Fibroblast of lung (primary cell): ENCODE data around the gene PTBP2. TPM values are rescaled to one million over a fixed set of nuclear protein-coding genes. Genes with fewer than 3 reads are reported as not detected.

ENCODE experiments used
- DNase-seq, 2 donors: peaks; one replicate each; pipeline versions ENCODE4 v3.0.0 to v3.0.0-alpha.2; 2010; ENCODE audit warnings: low read depth in 2 of 2
- H2AFZ ChIP-seq: 2 replicates; pipeline ENCODE4 v1.5.1; 2012; ENCODE audit warnings: low read length, control low read depth, inconsistent platforms
- H3K27ac ChIP-seq: 2 replicates; pipeline ENCODE4 v1.5.1; 2011; ENCODE audit warnings: low read length, control low read depth; ENCODE audit not compliant: insufficient read depth
- H3K27me3 ChIP-seq: 2 replicates; pipeline ENCODE4 v1.5.1; 2011; ENCODE audit warnings: mild to moderate bottlenecking, low read length; ENCODE audit not compliant: control insufficient read depth, insufficient read depth
- H3K36me3 ChIP-seq: 2 replicates; pipeline ENCODE4 v1.5.1; 2011; ENCODE audit warnings: low read length; ENCODE audit not compliant: control insufficient read depth, insufficient read depth
- H3K4me1 ChIP-seq: 2 replicates; pipeline ENCODE4 v1.5.1; 2011; ENCODE audit warnings: low read length; ENCODE audit not compliant: control insufficient read depth, insufficient read depth; ENCODE audit errors: extremely low read depth
- H3K4me2 ChIP-seq: 2 replicates; pipeline ENCODE4 v1.5.1; 2011; ENCODE audit warnings: low read length, control low read depth; ENCODE audit not compliant: insufficient read depth; ENCODE audit errors: extremely low read depth
- H3K4me3 ChIP-seq, 4 experiments: fragments of 200-600 bp in 1 of 4; sonication (generic) in 1 of 4; replicated peaks in 1 of 4; 2 replicates each; pipeline ENCODE4 v1.5.1; 2011 to 2016; ENCODE audit warnings: low read length in 4 of 4, low read depth in 3 of 4, mild to moderate bottlenecking in 3 of 4, control low read depth in 2 of 4, inconsistent platforms in 1 of 4, mixed read lengths in 1 of 4; ENCODE audit not compliant: insufficient read depth in 1 of 4; ENCODE audit errors: control extremely low read depth in 1 of 4
- H3K79me2 ChIP-seq: 2 replicates; pipeline ENCODE4 v1.5.1; 2012; ENCODE audit warnings: mild to moderate bottlenecking, low read length, inconsistent platforms; ENCODE audit not compliant: control insufficient read depth, insufficient read depth
- H3K9ac ChIP-seq: 2 replicates; pipeline ENCODE4 v1.5.1; 2011; ENCODE audit warnings: mild to moderate bottlenecking, low read length, control low read depth; ENCODE audit not compliant: insufficient read depth
- H3K9me3 ChIP-seq: 2 replicates; pipeline ENCODE4 v1.5.1; 2012; ENCODE audit warnings: low read depth, low read length; ENCODE audit not compliant: control insufficient read depth, insufficient read depth
- H4K20me1 ChIP-seq: 2 replicates; pipeline ENCODE4 v1.5.1; 2011; ENCODE audit warnings: low read length; ENCODE audit not compliant: control insufficient read depth, insufficient read depth; ENCODE audit errors: extremely low read depth
- CTCF ChIP-seq, 2 donors: IDR thresholded peaks in 1 of 2; conservative IDR thresholded peaks in 1 of 2; 1 replicate in 1 of 2; 2 replicates in 1 of 2; pipeline ENCODE4 v1.5.1; 2011 to 2012; ENCODE audit warnings: low read length in 2 of 2, control low read depth in 1 of 2, inconsistent platforms in 1 of 2, low read depth in 1 of 2, mild to moderate bottlenecking in 1 of 2
- EZH2 ChIP-seq: IDR thresholded peaks from 2 replicates; pipeline ENCODE4 v1.5.1; 2012; ENCODE audit warnings: low read length, control low read depth, mild to moderate bottlenecking; ENCODE audit errors: missing control alignments
- polyA plus RNA-seq, 2 donors: library from polyadenylated mRNA; depleted of rRNA in 1 of 2; stranded (reverse) in 1 of 2; unstranded in 1 of 2; fragments of >200 nt; gene quantifications; 2 replicates each; pipeline ENCODE4 v1.2.1, GENCODE V29; 2011 to 2012; ENCODE audit warnings: missing spikeins in 1 of 2
- total RNA-seq: library from RNA; depleted of rRNA; stranded (reverse); fragments of >200 nt; gene quantifications from 2 replicates; pipeline ENCODE4 v1.2.1, GENCODE V29; 2014

Gene PTBP2
- total and polyA plus RNA-seq, 2 donors (not counting 1 experiment from before 2014, with no cell fraction given), result 19.7 to 24.6 TPM

GRCh38 chr1:96804648-96805047 lies 83.1 kb downstream of the PTBP2 start:
- no peak overlapping the region for H3K9ac ChIP-seq
- no peaks in the 10 kb centered on the region for H3K79me2 ChIP-seq
- no peaks in the 10 kb centered on the region for H3K4me1 ChIP-seq
- H4K20me1 ChIP-seq, result no peaks in the 10 kb centered on the region
- no peak overlapping the region for H3K27ac ChIP-seq
- H3K27me3 ChIP-seq, result no peaks in the 10 kb centered on the region
- H3K4me3 ChIP-seq, result no peak overlapping the region
- peaks cover 2% of the 10 kb centered on the region for H3K36me3 ChIP-seq
- no peak overlapping the region for H2AFZ ChIP-seq
- TF ChIP-seq EZH2 (no peak), CTCF (conservative IDR thresholded peaks at IDR 0.05 in 1 of 2, IDR thresholded peaks at IDR 0.05 in 1 of 2; ENCODE audit: low read depth in 1 of 2, low read length in 2 of 2) (no peak)
- DNase-seq, result peak in 1 of 2 donors; percentile 25
- no peaks in the 10 kb centered on the region for H3K9me3 ChIP-seq
- no peak overlapping the region for H3K4me2 ChIP-seq

DNA sequence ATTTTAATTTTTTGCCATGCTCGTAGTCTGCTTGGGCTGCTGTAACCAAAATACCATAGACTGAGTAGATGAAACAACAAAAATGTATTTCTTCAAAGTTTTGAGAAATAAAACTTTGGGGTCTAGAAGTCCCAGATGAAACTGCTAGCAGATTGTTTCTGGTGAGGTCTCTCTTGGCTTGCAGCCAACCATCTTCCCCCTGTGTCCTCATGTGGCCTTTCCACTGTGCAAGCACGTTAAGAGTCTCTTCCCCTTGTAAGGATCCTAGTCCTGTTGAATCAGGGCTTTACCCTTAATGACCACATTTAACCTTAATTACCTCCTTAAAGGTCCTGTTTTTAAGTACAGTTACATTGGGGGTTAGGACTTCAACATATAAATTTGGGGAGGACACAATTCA lies 86.6 kb downstream of the PTBP2 start:
- Histone ChIP-seq H3K79me2 (no peaks in the 10 kb centered on the region), H3K36me3 (peaks cover 2% of the 10 kb centered on the region), H2AFZ (no peak overlapping the region)

DNA sequence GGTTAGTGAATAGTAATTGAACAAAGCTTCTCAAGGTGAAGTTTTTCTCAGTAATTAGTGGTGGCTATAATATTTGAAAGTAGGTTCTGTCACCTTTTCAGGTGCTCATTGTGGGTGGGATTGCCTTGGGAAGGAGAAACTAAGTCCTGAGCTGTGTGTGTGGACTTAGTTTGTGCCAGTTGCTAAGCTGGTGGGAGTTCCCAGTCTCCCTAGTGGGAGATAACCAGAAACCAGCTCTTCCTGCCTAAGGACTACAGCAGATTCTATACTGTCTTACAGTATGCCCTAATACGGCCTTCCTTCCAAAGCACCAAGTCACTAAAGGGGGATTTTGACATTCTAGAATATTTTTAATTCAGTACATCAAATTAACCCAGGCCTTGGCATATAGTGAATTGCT lies 94.3 kb downstream of the PTBP2 start:
- TF ChIP-seq CTCF (conservative IDR thresholded peaks at IDR 0.05 in 1 of 2, IDR thresholded peaks at IDR 0.05 in 1 of 2; ENCODE audit: low read depth in 1 of 2, low read length in 2 of 2), result no peak
- TF ChIP-seq EZH2, result no peak
- H3K4me1 ChIP-seq, result no peaks in the 10 kb centered on the region
- DNase-seq, result no peak
- H3K36me3 ChIP-seq, result peaks cover 1% of the 10 kb centered on the region
- H3K9ac ChIP-seq, result no peak overlapping the region
- H3K4me2 ChIP-seq, result no peak overlapping the region
- H4K20me1 ChIP-seq, result no peaks in the 10 kb centered on the region
- no peaks in the 10 kb centered on the region for H3K79me2 ChIP-seq
- no peak overlapping the region for H3K27ac ChIP-seq
- no peak overlapping the region for H3K4me3 ChIP-seq
- no peaks in the 10 kb centered on the region for H3K9me3 ChIP-seq
- no peak overlapping the region for H2AFZ ChIP-seq
- H3K27me3 ChIP-seq, result no peaks in the 10 kb centered on the region

More for the DNA sequence above, 86.6 kb downstream of the PTBP2 start:
- Histone ChIP-seq H4K20me1 (no peaks in the 10 kb centered on the region), H3K27me3 (no peaks in the 10 kb centered on the region), H3K9ac (no peak overlapping the region), H3K9me3 (no peaks in the 10 kb centered on the region), H3K4me2 (no peak overlapping the region), H3K4me1 (no peaks in the 10 kb centered on the region), H3K27ac (no peak overlapping the region), H3K4me3 (no peak overlapping the region)
- TF ChIP-seq CTCF (conservative IDR thresholded peaks at IDR 0.05 in 1 of 2, IDR thresholded peaks at IDR 0.05 in 1 of 2; ENCODE audit: low read depth in 1 of 2, low read length in 2 of 2), result no peak
- no peak for TF ChIP-seq EZH2
- DNase-seq, result no peak
